Measurements from ENCODE around the gene MDFI.

- TF ChIP-seq POLR2AphosphoS5 (IDR thresholded peaks at IDR 0.05) = no peak
- TF ChIP-seq CTCF (IDR thresholded peaks at IDR 0.05) = no peak
Measured at GRCh38 chr6:41626022-41626421, 12.2 kb upstream of the MDFI start.

Data from esophagus muscularis mucosa (tissue), 3 donors.